ENCODE data around the gene ATP8B3. TPM values are rescaled to one million over a fixed set of nuclear protein-coding genes. Genes with fewer than 3 reads are reported as not detected.

ATP8B3 gene
- total and polyA plus RNA-seq, 2 of the 13 experiments (the other 11 are each of a cell fraction or from before 2014, with no cell fraction given): 2.6 to 5.9 TPM

DNA sequence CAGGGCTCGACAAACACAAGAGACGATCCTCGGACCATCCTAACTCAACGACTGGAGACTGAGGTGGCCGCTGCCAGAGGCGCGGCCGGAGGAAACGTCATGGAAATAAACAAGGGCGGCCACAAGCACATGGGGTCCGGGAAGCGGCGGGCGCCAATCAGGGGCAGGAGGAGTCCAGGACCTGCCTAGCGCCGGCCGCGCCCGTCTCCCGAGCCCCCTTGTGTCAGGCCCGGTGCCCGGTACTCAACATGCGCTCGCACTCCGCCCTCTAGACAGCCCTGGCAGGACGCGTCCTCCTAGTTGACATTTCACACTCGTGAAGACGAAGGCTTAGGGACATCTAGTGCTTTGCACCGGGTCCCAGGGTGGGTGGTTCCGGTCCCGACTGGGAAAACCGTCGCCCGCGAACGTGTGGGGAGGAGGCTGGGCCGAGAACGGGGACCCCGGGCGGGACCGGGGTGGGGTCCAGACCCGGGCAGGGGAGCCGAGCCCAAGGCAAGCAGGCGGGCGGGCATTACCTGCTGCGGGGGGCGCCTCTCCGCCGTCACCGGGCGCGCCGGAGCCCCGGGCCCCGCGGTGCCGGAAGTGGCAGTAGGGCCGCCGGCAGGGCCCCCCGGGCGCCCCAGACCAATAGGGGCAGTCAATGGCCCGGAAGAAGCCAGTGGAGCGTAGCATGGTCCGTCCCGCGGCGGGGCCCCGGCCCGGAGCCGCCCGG, 35.8 kb upstream of the ATP8B3 start (continued):
- TF ChIP-seq, protein P1, sequence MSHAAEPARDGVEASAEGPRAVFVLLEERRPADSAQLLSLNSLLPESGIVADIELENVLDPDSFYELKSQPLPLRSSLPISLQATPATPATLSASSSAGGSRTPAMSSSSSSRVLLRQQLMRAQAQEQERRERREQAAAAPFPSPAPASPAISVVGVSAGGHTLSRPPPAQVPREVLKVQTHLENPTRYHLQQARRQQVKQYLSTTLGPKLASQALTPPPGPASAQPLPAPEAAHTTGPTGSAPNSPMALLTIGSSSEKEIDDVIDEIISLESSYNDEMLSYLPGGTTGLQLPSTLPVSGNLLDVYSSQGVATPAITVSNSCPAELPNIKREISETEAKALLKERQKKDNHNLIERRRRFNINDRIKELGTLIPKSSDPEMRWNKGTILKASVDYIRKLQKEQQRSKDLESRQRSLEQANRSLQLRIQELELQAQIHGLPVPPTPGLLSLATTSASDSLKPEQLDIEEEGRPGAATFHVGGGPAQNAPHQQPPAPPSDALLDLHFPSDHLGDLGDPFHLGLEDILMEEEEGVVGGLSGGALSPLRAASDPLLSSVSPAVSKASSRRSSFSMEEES (CRISPR knock-in tag; IDR thresholded peaks at IDR 0.05): no peak

DNA sequence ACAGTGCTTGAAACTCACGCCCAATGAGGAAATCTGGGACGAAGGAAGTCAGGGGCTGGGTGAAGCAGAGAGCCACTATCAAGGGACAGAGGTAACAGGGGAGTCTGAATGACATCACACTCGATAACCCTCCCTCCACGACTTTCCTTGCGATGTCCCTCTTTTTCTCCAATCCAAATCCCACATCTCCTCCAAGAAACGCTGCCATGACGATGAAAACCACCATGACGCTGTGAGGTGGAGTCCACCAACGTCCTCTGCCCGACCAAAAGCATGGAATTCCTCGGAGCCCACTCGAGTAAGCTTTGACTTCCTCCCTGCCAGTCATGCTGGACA, 35.2 kb upstream of the ATP8B3 start:
- H3K79me2 ChIP-seq (ENCODE audit: insufficient read depth, low read length): peaks cover 48% of the 10 kb centered on the region
- intact Hi-C loops (cut with micrococcal nuclease; ENCODE audit: unreplicated experiment) (no loop called here), in situ Hi-C loops (cut with HindIII; ENCODE audit: extremely low pct_ligation_motif_present, low pct_unique_long_range_greater_than_20kb) (no loop called here)
- H3K27me3 ChIP-seq (ENCODE audit: control insufficient read depth in 1 of 2, insufficient read depth in 2 of 2, low read length in 2 of 2): no peaks in the 10 kb centered on the region; a peak in 1 of 5 replicates
- peak overlapping the region; percentile 100 for H3K9ac ChIP-seq (ENCODE audit: insufficient read depth, low read depth, low read length)
- H3K4me1 ChIP-seq (ENCODE audit: insufficient read depth, low read length): peaks cover 27% of the 10 kb centered on the region
- peak overlapping the region; percentile 99 for H3K27ac ChIP-seq (ENCODE audit: extremely low read length, insufficient read depth, low read length)
- peaks cover 2 to 19% of the 10 kb centered on the region in 2 experiments; a peak in 2 of 5 replicates for H3K36me3 ChIP-seq (replicated peaks in 1 of 2; ENCODE audit: control insufficient read depth in 1 of 2, insufficient read depth in 2 of 2, low read length in 2 of 2)
- H3K4me2 ChIP-seq (ENCODE audit: low read depth, low read length): peak overlapping the region; percentile 99
- POLR2A ChIA-PET: interaction anchor here (0.7 to 2.3 kb wide), 2 partner anchors 10 kb away, joined by 3 to 7 read pairs; no protein-coding TSS in a partner anchor
- H4K20me1 ChIP-seq (ENCODE audit: insufficient read depth, low read length): peaks cover 20% of the 10 kb centered on the region; the same call in 1 of the 2 replicates
- FAIRE-seq (no peak), DNase-seq (ENCODE audit: low spot score) (no peak), ATAC-seq (no peak)
- CTCF ChIA-PET (ENCODE audit: low intra/inter-chr PET ratio, low total read pairs): interaction anchor here (2.4 kb wide), 1 partner anchor 10 kb away, joined by 13 read pairs; no protein-coding TSS in a partner anchor
- BruUV-seq (replicated peaks): no TSS peak
- WGBS (ENCODE audit: low lambda C conversion rate): 7% methylated on average over 12 of the region's 12 CpGs
- no peak overlapping the region for H2AFZ ChIP-seq (ENCODE audit: low read length)
- H3K4me3 ChIP-seq (replicated peaks in 1 of 3; ENCODE audit: insufficient read depth in 1 of 3, low read depth in 2 of 3, low read length in 3 of 3): peak overlapping the region; percentile 79 to 97 (median 96)
- H3K9me3 ChIP-seq (ENCODE audit: low read length): no peaks in the 10 kb centered on the region
- TF ChIP-seq NR2F2 (IDR thresholded peaks at IDR 0.05; ENCODE audit: borderline replicate concordance, low read depth) (no peak), CREB1 (IDR thresholded peaks at IDR 0.05) (peak; percentile 74), CREB1 (CRISPR knock-in tag; IDR thresholded peaks at IDR 0.05) (no peak), PAX8 (CRISPR knock-in tag; IDR thresholded peaks at IDR 0.05; ENCODE audit: borderline replicate concordance) (0 out of 2 replicates have a peak, but pooled peaks have one; percentile 10), PLRG1 (conservative IDR thresholded peaks at IDR 0.05) (no peak), ZBTB21 (CRISPR knock-in tag; IDR thresholded peaks at IDR 0.05) (0 out of 2 replicates have a peak, but pooled peaks have one; percentile 39)
- TF ChIP-seq, protein P2, sequence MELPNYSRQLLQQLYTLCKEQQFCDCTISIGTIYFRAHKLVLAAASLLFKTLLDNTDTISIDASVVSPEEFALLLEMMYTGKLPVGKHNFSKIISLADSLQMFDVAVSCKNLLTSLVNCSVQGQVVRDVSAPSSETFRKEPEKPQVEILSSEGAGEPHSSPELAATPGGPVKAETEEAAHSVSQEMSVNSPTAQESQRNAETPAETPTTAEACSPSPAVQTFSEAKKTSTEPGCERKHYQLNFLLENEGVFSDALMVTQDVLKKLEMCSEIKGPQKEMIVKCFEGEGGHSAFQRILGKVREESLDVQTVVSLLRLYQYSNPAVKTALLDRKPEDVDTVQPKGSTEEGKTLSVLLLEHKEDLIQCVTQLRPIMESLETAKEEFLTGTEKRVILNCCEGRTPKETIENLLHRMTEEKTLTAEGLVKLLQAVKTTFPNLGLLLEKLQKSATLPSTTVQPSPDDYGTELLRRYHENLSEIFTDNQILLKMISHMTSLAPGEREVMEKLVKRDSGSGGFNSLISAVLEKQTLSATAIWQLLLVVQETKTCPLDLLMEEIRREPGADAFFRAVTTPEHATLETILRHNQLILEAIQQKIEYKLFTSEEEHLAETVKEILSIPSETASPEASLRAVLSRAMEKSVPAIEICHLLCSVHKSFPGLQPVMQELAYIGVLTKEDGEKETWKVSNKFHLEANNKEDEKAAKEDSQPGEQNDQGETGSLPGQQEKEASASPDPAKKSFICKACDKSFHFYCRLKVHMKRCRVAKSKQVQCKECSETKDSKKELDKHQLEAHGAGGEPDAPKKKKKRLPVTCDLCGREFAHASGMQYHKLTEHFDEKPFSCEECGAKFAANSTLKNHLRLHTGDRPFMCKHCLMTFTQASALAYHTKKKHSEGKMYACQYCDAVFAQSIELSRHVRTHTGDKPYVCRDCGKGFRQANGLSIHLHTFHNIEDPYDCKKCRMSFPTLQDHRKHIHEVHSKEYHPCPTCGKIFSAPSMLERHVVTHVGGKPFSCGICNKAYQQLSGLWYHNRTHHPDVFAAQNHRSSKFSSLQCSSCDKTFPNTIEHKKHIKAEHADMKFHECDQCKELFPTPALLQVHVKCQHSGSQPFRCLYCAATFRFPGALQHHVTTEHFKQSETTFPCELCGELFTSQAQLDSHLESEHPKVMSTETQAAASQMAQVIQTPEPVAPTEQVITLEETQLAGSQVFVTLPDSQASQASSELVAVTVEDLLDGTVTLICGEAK (IDR thresholded peaks at IDR 0.05): peak; percentile 16; the same call in 1 of the 2 replicates
- TF ChIP-seq, protein P2 (CRISPR knock-in tag; IDR thresholded peaks at IDR 0.05): no peak
- TF ChIP-seq, protein P3, sequence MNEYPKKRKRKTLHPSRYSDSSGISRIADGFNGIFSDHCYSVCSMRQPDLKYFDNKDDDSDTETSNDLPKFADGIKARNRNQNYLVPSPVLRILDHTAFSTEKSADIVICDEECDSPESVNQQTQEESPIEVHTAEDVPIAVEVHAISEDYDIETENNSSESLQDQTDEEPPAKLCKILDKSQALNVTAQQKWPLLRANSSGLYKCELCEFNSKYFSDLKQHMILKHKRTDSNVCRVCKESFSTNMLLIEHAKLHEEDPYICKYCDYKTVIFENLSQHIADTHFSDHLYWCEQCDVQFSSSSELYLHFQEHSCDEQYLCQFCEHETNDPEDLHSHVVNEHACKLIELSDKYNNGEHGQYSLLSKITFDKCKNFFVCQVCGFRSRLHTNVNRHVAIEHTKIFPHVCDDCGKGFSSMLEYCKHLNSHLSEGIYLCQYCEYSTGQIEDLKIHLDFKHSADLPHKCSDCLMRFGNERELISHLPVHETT (CRISPR knock-in tag; conservative IDR thresholded peaks at IDR 0.05): no peak
